GM18508 (cell line): ENCODE data around the gene SPC25.
"Not testable (repeated sequence)": the region's sequence is repeated elsewhere in the genome, so short reads cannot be mapped to it uniquely, and the experiment has no call there.

Experiments
- ATAC-seq: cut with Tn5 transposase; IDR thresholded peaks from one replicate; pipeline ENCODE4 v1.9.1; 2021; ENCODE audit warnings: moderate number of reproducible peaks; ENCODE audit not compliant: insufficient read depth, unreplicated experiment

Gene SPC25

DNA sequence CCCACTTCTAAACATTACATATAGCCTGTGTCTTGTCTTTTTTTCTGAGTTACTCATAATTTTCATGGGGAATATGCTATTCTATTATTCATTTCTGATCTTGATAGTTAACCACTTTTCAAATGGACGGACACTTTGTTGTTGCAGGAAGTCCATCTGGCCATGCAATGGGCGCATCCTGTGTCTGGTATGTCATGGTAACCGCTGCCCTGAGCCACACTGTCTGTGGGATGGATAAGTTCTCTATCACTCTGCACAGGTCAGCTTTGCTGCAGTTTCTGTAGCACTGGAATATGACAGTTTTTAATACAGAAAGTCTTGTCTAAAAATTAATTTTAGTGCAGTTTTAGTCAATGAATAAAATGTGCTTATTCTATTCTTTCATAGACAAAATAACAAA, 14.1 kb upstream of the SPC25 start:
- no peak for ATAC-seq

DNA sequence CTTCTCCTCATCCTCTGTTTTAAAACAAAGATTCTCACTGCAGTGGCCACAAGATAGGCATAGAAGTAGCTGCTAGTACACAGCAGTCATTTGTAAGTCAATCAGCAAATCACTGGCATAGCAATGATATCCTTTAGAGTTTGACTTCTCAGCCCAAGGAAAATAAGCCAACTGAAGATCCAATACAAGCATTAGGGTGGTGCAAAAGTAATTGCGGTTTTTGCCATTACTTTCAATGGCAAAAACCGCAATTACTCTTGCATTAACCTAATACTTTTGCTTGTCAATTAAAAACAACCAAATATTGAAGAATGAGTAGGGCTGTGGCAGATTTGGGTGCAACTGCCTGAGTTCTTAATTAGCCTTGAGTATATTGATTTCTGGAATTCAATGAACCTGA, 13.7 kb upstream of the SPC25 start:
- no peak for ATAC-seq

DNA sequence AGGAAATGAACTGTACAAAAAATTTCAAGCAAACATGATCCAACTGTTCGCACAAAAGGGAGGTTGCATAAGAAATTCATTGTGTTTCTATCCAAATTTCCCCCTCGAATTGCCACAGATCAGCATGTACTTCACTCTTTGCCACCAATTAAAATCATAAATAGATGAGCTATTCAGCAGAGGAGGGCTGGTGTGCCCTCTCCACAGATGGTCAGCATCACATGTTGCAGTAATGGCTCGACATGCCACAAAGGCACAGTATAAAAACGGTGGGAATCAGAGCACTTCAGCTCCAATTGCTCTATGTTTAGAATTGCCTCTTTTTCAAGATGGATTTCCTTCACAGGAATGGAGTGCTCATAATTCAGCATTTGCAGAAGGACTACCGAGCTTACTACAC, 10.8 kb upstream of the SPC25 start, which contains the start of gene G6PC2:
G6PC2 (plus strand) TSS at position 289 of the 400 bp plus-strand sequence; CDS start at position 330, 41 bp downstream.
- ATAC-seq = no peak

DNA sequence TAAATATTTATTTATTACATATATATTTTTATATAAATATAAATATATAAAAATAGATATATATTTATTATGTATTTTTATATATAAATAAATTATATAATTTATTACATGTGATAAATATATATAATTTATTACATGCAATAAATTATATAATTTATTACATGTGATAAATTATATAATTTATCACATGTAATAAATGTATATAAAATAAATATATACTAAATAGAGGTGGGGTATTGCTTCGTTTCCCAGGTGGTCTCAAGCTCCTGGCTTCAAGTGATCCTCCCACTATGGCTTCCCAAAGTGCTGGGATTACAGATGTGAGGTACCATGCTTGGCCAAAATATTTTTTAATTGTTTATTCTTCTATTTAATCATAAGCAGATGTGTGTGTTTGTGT, 7.2 kb upstream of the SPC25 start:
- ATAC-seq = no peak

DNA sequence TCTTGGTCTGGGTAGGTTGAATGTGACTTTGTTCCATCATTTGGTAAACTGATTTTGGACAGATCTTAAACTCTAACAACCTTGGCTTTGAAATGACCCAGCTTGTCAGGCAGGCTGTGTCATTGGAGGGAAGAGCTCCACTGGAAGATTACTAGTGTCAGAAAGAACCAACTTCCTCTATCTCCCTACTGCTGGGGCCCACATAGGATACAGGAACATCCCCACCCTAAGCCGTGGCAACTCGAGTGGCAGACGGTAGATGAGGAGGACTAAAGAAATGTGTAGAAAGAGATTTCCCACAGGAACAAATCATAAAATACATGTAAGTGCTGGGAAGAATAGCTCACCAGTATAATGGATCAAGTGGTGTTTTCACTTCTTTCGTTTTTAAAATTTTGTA, 6.6 kb upstream of the SPC25 start:
- ATAC-seq = no peak

DNA sequence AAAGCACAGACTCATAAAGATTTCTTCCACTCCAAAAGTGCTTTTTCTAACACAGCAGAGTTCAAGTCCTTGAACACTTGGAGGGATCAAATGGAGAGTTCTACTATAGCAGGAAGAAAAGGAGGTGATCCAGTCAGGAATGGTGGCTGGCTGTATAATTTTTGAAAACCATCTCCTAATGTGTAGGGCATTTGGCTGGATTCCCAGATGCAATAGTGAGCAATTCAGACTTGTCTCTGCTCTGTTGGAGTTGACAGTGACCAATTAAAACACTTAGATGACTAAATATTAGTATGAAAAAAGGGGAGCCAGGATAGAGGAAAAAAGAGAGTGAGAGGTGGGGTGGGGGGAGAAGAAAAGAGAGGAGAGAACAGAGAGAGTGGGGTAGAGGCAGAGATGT, 5.5 kb upstream of the SPC25 start:
- no peak for ATAC-seq

DNA sequence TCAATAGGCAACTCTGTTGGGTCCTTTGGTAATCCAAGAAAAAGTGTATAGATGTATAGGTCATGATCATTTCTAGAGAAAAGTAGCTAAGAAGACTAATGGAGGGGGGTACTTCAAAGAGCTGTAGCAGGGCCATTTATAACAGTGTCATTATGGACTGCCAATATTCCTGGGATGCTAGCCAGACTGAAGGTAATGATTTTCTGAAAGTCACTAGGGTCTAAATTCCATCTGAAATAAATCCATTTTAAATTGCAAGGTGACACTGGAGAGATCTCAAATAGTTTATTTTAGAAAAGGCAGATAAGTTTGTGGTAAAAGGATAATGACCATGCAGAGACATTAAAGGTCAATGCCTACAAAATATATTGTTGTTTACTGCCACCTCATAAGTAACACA, 4.5 kb upstream of the SPC25 start:
- no peak for ATAC-seq

DNA sequence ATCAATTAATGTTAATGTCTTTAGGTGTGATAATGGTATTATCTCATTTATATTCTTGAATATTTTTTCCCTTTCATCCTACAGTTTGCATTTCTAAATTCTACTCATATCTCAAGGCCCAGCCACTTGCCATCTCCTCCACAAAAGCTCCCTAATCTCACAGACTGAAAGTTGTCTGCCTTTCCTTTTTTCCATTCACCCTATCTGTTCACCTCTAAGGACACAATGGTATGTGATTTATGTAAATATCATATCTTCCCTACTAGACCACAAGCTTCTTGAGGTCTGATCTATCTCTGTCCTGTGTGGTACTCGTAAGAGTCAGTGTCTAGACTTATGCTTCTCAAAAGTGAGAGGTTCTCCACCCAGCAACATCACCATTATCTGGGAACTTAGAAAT, 3.9 kb upstream of the SPC25 start:
- no peak for ATAC-seq

DNA sequence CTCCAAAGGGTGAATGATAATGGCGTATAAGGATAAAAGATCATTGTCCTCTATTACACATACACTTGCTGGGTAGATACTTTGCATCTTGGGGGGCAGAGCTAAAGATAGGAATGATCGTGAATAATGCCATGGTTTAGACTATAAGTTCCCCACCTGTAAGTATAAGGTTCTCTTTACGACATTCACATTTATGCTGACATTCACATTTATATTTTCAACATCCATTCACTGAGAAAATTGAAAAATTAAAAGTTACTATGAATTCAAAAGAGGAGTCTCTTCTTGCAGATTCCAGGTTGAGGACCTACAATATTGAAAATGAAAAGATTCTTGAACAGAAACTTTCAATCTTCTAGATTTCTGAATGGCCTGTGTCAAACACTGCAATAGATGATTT, 2.1 kb upstream of the SPC25 start:
- no peak for ATAC-seq

DNA sequence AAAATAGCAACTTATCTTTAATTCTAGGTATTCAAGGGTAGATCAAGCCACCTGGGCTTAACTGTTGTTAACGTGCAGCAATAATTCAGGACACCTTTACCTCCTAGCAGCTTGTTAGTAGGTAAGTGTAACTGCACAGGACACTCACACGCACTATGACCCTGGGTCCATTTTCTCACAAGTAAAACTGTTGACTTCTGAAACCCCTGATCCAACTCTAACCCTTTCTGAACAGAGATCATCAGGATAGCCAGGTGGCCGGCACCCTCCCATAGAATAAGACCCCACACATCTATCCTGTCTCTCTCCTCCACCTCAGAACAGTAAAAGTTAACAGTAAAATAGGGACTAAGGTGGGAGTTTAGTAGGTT, 610 bp downstream of the SPC25 start:
- no peak for ATAC-seq

DNA sequence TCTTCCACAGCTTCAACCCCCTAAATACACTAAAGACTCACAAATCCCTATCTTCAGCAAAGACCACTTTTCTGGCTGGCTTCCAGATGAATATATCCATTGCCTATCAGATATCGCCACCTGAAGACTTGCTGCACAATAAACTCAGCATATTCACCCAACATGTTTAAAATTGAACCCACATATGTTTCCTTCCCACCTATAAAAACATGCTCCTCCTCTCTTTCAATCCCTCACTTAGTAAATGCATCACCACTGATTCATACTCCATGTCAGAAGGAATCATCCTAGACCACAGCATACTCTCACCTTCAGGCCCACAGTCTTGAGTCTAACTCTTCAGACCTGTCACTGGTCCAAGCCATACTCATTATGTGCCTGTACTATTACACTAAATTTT, 5.3 kb downstream of the SPC25 start:
- no peak for ATAC-seq

DNA sequence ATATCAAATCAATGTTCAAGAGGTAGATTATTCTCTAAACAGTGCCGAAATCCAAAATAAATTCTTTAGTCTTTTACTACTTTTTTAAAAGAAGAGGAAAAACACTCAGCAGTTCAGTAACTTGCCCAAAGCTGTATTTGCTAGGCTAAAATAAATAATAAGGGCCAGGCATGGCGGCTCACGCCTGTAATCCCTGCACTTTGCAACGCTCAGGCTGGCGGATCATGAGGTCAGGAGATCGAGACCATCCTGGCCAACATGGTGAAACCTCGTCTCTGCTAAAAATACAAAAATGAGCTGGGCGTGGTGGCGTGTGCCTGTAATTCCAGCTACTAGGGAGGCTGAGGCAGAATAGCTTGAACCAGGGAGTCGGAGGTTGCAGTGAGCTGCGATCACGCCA, 8.1 kb downstream of the SPC25 start:
- ATAC-seq = not testable (repeated sequence)

DNA sequence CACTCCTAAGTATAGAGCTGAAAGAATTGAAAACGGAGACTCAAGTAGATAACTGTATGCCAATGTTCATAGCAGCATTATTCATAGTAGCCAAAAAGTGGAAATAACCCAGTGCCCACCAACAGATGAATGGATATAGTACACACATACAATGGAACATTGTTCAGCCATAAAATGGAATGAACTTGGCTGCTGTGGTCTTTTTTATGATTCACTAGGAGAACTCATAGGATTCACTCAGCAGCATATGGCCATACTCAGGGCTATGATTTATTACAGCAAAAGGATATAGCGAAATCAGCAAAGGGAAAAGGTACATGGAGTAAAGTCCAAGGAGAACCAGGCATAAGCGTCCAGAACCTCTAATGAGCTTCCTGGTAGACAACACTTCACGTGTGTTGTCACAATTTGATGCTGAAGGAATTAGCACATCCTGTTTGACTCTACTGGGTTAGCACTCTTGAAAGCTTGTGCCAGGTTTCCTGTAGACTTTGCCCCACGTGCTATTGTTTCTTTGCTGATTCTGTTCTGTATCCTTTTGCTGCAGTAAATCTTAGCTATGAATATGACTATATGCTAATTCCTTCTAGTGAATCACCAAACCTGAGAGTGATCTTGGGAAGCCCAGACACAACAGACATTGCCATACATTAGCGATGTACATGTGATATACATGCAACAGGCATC, 15.7 kb downstream of the SPC25 start:
- no peak for ATAC-seq

DNA sequence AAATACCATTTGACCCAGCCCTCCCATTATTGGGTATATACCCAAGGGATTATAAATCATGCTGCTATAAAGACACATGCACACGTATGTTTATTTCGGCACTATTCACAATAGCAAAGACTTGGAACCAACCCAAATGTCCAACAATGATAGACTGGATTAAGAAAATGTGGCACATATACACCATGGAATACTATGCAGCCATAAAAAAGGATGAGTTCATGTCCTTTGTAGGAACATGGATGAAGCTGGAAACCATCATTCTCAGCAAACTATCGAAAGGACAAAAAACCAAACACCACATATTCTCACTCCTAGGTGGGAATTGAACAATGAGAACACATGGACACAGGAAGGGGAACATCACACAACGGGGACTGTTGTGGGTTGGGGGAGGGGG, 19.4 kb downstream of the SPC25 start:
- ATAC-seq = not testable (repeated sequence)

DNA sequence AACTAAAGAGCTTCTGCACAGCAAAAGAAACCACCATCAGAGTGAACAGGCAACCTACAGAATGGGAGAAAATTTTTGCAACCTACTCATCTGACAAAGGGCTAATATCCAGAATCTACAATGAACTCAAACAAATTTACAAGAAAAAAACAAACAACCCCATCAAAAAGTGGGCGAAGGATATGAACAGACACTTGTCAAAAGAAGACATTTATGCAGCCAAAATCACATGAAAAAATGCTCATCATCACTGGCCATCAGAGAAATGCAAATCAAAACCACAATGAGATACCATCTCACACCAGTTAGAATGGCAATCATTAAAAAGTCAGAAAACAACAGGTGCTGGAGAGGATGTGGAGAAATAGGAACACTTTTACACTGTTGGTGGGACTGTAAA, 19.9 kb downstream of the SPC25 start:
- not testable (repeated sequence) for ATAC-seq

DNA sequence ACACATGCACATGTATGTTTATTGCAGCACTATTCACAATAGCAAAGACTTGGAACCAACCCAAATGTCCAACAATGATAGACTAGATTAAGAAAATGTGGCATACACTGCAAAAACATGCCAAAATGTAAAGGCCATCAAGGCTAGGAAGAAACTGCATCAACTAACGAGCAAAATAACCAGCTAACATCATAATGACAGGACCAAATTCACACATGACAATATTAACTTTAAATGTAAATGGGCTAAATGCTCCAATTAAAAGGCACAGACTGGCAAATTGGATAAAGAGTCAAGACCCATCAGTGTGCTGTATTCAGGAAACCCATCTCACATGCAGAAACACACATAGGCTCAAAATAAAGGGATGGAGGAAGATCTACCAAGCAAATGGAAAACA, 23.1 kb downstream of the SPC25 start:
- not testable (repeated sequence) for ATAC-seq

DNA sequence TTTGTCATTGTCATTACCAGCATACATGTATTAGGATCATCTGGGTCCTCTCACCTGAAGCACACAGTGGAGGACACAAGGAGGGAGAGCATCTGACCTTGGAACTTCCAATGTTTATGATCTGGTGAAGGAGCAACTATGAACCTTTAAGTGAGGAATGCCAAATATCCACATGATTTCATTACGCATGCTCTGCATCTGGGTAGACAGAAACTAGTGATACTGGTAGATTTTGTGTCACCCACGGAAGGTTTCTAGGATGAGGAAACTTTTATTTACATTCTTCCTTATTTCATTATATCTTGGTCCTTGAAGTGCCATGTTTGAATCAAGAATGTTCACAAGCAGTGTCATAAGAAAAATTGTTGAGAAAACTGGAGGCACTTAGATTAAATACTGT, 32.1 kb downstream of the SPC25 start:
- ATAC-seq = no peak

DNA sequence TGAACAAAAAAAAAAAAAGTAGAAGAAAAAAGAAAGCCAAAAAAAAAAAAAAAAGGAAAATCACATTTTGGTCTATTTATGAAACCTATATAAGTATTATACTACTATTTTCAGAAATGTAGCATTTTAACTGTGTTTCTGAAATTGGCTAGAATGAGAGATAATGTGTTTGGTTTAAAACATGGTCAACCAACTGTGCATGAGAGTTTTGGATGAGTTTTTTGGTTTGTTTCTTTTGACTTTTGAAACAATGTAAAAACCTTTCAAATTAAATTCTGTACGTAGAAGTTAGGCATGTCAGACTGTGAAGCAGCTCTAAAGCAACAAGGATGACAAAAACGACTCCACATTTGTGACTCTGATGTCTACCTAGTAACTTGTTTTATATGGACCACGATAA, 34.6 kb downstream of the SPC25 start:
- no peak for ATAC-seq

DNA sequence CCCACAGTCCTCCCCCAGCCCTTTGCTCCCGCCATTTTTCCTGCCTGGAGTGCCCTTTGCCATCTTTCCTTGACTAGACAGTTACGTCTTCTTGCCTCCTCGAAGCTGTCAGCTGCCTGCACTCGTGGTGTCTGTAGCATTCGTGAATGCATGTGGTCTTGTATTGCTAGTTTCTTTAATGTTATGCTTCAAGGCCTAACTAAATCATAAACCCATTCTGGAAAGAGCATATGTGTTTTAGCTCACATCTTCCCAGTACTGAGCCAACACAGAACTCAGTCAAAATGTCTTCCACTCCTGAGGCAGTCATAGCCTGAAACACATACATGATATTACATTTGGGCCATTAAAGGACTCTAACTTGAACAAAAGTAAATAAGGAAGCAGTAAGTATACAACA, 35.6 kb downstream of the SPC25 start:
- no peak for ATAC-seq

DNA sequence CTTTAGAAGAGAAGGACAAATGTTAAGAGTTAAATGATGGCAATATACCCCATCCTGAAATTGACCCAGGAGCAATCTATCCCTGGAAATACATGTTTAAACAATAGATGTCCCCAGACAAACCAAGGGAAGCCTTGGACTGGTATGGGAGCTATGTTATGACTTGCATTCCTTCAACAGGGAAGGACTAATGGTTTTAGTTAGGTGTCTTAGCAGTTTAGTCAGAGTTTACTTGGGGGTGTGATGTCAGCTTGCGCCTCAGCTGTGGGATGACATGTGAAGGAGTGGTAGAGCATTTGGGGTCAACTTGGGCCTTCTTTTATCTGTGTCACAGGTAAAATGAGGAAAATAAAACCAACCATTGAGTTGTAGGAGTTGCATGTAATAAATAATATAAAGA, 36.8 kb downstream of the SPC25 start:
- no peak for ATAC-seq

DNA sequence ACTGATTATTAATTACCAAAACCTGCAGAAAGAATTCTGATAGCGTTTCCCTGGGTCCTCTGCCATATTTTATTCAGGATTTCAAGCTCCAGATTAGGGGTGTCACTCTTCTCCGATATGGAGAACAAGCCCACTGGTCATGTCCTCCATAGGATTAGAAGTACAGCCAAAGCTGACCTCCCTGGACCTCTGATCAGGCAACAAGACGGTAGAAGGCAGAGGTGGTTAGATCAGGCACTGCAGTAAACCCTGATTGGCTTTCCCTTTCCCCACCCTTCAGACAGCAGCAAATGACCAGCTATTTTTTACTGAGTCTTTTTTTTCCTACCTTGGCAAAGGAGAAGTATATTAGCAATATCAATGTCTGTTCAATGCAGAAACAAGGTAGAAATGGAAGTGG, 37.7 kb downstream of the SPC25 start:
- no peak for ATAC-seq

DNA sequence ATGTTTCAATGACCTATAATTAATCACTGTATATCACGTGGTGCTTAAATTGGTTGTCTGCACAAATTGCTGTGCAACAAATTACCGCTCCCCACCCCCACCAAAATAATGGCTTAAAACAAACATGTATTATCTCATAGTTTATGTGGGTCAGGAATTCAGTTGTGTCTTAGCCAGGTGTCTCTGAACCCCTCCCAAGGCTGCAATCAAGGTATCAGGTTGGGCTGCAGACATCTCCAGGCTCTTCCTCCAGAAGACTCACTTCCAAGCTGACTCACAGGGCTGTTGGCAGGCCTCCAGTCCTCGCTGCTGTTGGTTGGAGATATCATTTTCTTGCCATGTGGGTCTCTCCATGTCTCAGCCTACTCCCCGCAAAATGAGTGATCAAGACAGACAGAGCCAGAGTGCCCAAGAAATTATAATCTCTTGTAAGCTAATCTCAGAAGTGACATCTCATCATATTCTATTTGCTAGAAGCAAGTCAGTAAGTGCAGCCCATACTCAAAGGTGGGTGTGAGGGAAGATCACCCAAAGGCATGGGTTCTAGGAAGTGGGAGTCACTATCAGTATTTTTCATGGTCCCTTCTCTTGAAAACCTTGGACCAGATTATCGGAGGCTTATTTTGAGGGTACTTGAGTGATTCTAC, 38.4 kb downstream of the SPC25 start:
- no peak for ATAC-seq
